Right atrium auricular region (tissue), 2 donors: Measurements from ENCODE around the gene FNDC11. TPM values are rescaled to one million over a fixed set of nuclear protein-coding genes. Genes with fewer than 3 reads are reported as not detected.
"Not testable (repeated sequence)": the region's sequence is repeated elsewhere in the genome, so short reads cannot be mapped to it uniquely, and the experiment has no call there.

Source experiments
- DNase-seq: peaks from one replicate; pipeline ENCODE4 v3.0.0-alpha.2; 2019; ENCODE audit warnings: low spot score
- H3K27ac ChIP-seq, 2 donors: fragments of 200-600 bp; sonication (generic); 1 replicate in 1 of 2; 2 replicates in 1 of 2; pipeline ENCODE4 v1.5.1; 2016 to 2019
- H3K27me3 ChIP-seq, 2 donors: fragments of 200-600 bp; sonication (generic); one replicate each; pipeline versions ENCODE4 v1.5.1 to v1.6.0; 2017 to 2019
- H3K36me3 ChIP-seq: fragments of 200-600 bp; sonication (generic); one replicate; pipeline ENCODE4 v1.5.1; 2016
- H3K4me1 ChIP-seq, 2 donors: fragments of 200-600 bp; sonication (generic); one replicate each; pipeline versions ENCODE4 v1.5.1 to v1.6.0; 2017 to 2019
- H3K4me3 ChIP-seq, 2 donors: fragments of 200-600 bp; sonication (generic); 1 replicate in 1 of 2; 2 replicates in 1 of 2; pipeline ENCODE4 v1.5.1; 2017 to 2019; ENCODE audit warnings: mild to moderate bottlenecking in 1 of 2, moderate library complexity in 1 of 2
- H3K9me3 ChIP-seq, 2 donors: fragments of 200-600 bp; sonication (generic); one replicate each; pipeline ENCODE4 v1.5.1; 2019
- CTCF ChIP-seq, 2 donors: fragments of 200-600 bp; sonication (generic); IDR thresholded peaks; one replicate each; pipeline ENCODE4 v1.5.1; 2019; ENCODE audit warnings: antibody characterized with exemption in 2 of 2
- total RNA-seq, 2 donors: library from RNA; depleted of rRNA; stranded (reverse); fragments of >200 nt; gene quantifications; one replicate each; pipeline ENCODE4 v1.1.0, GENCODE V29; 2016

Gene FNDC11
- total RNA-seq, 2 donors from 2014 or later: not detected

GRCh38 chr20:63599396-63600050 lies 45.6 kb downstream of the FNDC11 start:
- no peak for TF ChIP-seq CTCF (IDR thresholded peaks at IDR 0.05)
- H3K4me3 ChIP-seq: no peak overlapping the region
- no peaks in the 10 kb centered on the region for H3K4me1 ChIP-seq
- no peak overlapping the region for H3K27ac ChIP-seq
- peaks cover 49% of the 10 kb centered on the region for H3K36me3 ChIP-seq
- H3K9me3 ChIP-seq: no peaks in the 10 kb centered on the region
- no peak for DNase-seq
- H3K27me3 ChIP-seq: no peaks in the 10 kb centered on the region

- not testable (repeated sequence) for H3K27me3 ChIP-seq, DNase-seq, H3K9me3 ChIP-seq, H3K4me3 ChIP-seq, H3K27ac ChIP-seq, H3K4me1 ChIP-seq
- peaks cover 41% of the 10 kb centered on the region for H3K36me3 ChIP-seq
Measured at GRCh38 chr20:63601679-63602078, 47.7 kb downstream of the FNDC11 start.

- no peak for TF ChIP-seq CTCF (IDR thresholded peaks at IDR 0.05)
- no peak overlapping the region for H3K27ac ChIP-seq
- H3K4me1 ChIP-seq: no peaks in the 10 kb centered on the region
- no peaks in the 10 kb centered on the region for H3K9me3 ChIP-seq
- H3K27me3 ChIP-seq: no peaks in the 10 kb centered on the region
- H3K4me3 ChIP-seq: no peak overlapping the region
- peaks cover 41% of the 10 kb centered on the region for H3K36me3 ChIP-seq
- no peak for DNase-seq
Measured at GRCh38 chr20:63602321-63602720, 48.4 kb downstream of the FNDC11 start.

Other genes with a start within 250 kb of the FNDC11 start
- gene CHRNA4, start 192.8 kb upstream of the FNDC11 start, total RNA-seq: not detected
- gene KCNQ2, start 81.5 kb upstream of the FNDC11 start, total RNA-seq: not detected
- gene EEF1A2, start 55.1 kb upstream of the FNDC11 start, total RNA-seq: 100 to 1,000 TPM; 797 to 886 TPM
- gene PPDPF, start 33.4 kb upstream of the FNDC11 start, total RNA-seq: 100 to 1,000 TPM; 138 to 185 TPM
- not detected for gene PTK6, start 16.8 kb upstream of the FNDC11 start, total RNA-seq
- not detected for gene SRMS, start 6.4 kb upstream of the FNDC11 start, total RNA-seq
- 10 to 100 TPM; 12.5 to 21.5 TPM for gene HELZ2, start 20.1 kb downstream of the FNDC11 start, total RNA-seq
- gene GMEB2, start 72.9 kb downstream of the FNDC11 start, total RNA-seq: 1 to 10 TPM; 5.8 to 9.4 TPM
- 10 to 100 TPM in 1 of 2 donors, 1 to 10 TPM in 1; 5.7 to 10.1 TPM for gene STMN3, start 99.3 kb downstream of the FNDC11 start, total RNA-seq
- gene RTEL1, start 104.2 kb downstream of the FNDC11 start, total RNA-seq: 1 to 10 TPM; 4.8 to 9.2 TPM
- gene TNFRSF6B, start 142.5 kb downstream of the FNDC11 start, total RNA-seq: 1 to 10 TPM; 1.2 to 3.8 TPM
- 10 to 100 TPM; 33.5 to 39.4 TPM for gene ARFRP1, start 153.8 kb downstream of the FNDC11 start, total RNA-seq
- 10 to 100 TPM; 11.9 to 15.1 TPM for gene ZGPAT, start 153.9 kb downstream of the FNDC11 start, total RNA-seq
- 1 to 10 TPM; 2.4 to 2.5 TPM for gene LIME1, start 182.5 kb downstream of the FNDC11 start, total RNA-seq
- 10 to 100 TPM; 30.1 to 30.7 TPM for gene SLC2A4RG, start 185.6 kb downstream of the FNDC11 start, total RNA-seq